Measurements from ENCODE around the gene CD207.

Gene CD207

DNA sequence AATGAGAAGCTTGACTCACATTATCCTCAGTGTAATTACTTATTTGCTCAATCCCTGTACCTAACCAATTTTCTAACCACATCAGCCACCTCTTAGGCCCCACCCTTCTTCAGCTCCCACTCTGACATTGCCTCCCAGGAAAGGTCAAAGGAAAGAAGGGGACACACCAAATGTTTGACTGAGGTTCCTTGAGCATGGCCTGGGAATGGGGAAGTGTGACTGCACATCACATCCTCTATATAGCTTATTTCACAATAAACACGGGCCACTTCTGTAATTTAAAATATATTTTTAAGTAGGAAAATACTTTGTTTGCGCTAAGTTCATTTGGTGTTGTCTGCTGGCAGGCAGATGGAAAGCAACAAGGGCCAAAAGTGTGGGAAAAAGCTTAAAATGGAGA, 42.2 kb downstream of the CD207 start:
- DNase-seq, result no peak

DNA sequence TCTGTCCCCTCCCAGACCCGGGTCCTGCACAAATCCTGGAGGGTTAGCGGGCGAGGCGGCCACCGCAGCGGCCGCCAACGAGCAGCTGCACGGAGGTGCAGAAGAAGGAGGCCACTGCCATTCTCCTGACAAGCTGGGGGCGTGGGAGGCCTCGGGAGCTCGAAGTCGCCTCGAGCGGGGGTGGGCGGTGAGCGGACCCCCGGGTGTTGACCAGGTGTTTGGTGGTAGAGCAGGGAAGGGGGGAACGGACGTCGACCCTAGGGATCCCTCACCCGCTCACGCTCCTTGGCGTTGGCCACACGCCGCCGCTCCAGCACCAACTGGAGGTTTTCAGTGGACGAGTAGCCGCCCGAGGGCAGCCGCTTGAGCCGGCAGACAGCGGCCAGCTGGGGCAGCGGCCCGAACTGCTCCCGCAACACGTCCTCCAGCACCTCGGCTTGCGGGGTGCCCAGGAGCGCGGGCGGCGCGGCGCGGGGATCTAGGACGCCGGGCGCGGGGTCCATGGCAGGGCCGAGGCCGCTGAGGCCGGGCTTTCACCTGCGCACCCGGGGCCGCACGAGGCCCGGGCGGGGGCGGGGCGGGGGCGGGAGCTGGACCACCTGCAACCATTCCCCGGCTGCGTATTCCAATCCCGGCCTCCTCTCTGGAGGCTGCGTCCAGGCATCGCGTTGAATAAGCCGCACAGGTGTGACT, 45.3 kb downstream of the CD207 start, which contains the start of gene FIGLA:
FIGLA (minus strand) TSS at position 508 of the 693 bp plus-strand sequence; CDS start at position 503, 5 bp downstream.
- DNase-seq, result no peak

DNA sequence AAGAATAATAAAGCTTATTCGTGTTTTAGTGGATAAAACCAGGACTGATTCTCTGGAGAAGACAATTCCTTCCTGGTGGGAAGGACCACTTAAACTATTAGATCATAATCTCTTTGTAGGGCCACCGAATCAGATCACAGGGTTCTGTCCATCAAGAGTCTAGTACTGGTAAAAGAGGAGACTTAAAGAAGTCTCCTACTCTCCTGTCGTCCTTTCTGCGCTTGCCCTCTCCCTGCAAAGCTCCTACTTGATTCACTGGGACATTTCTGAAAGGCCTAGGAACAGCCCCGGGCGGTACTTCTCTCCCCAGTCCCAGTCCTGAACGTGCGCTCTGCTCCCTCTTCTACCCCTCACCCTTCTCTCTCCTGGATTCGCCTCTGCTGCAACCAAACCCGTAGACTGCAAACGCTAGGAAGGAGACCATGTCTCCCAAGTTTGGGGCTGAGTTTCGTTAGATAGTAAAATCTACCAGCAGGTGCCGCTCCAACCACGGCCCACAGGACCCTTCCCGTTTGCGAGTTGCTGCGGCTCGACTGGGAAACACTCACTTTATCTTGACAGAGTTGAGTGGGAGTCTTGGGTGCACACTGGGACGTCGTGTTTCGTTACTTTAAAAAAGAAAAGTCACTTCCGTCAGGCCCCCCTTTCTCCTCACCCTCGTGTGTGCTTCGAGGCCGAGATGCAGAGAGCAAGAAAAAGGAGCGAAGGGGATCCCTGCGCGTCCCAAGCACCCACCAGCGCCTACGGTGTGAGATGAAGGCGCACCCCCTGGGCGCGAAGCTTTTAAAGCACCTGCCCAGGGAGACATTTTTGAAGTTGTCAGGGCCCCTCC, 46.1 kb downstream of the CD207 start:
- peak; percentile 55 for DNase-seq

GRCh38 chr2:70785137-70785911, 50.3 kb downstream of the CD207 start:
- DNase-seq, result peak; percentile 31

DNA sequence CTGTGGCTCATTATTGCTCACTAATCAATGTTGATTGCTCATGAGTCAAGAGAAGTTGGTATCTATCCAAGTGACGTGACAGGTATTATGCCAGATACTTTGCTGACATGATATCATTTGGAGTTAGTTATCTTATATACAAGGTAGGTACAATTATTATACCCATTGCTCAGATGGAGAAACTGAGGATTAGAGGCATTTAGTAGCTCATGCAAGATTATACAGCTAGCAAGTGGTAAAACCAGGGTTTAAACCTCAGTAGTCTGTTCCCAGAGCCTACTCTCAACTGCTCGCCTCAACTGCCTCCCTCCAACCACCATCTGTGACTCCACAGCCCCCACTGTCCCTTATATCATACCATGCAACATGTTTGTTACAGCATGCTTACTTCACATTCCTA, 51.3 kb downstream of the CD207 start:
- DNase-seq, result no peak

Measured in NCI-H226 (cell line).